Effector memory CD4-positive, alpha-beta T cell (primary cell): ENCODE data around the gene NUDCD3.

Source experiments
- DNase-seq, 3 donors: peaks; one replicate each; pipeline ENCODE4 v3.0.0-alpha.2; 2020
- H3K27ac ChIP-seq: 2 replicates; pipeline ENCODE4 v1.7.0; 2013; ENCODE audit warnings: mild to moderate bottlenecking, low read length, moderate library complexity; ENCODE audit not compliant: insufficient read depth, poor library complexity, severe bottlenecking
- H3K27me3 ChIP-seq: replicated peaks from 2 replicates; pipeline ENCODE4 v1.7.0; 2013; ENCODE audit warnings: mild to moderate bottlenecking, low read length; ENCODE audit not compliant: insufficient read depth, control insufficient read depth, poor library complexity, severe bottlenecking
- H3K36me3 ChIP-seq: 2 replicates; pipeline ENCODE4 v1.7.0; 2013; ENCODE audit warnings: mild to moderate bottlenecking, low read length, moderate library complexity; ENCODE audit not compliant: control insufficient read depth, insufficient read depth
- H3K4me1 ChIP-seq: 2 replicates; pipeline ENCODE4 v1.7.0; 2013; ENCODE audit warnings: low read length, mild to moderate bottlenecking; ENCODE audit not compliant: control insufficient read depth, insufficient read depth, poor library complexity, severe bottlenecking
- H3K4me3 ChIP-seq: 2 replicates; pipeline ENCODE4 v1.7.0; 2013; ENCODE audit warnings: low read length, low read depth, mild to moderate bottlenecking; ENCODE audit not compliant: insufficient read depth, poor library complexity, severe bottlenecking
- H3K9me3 ChIP-seq: 2 replicates; pipeline ENCODE4 v1.7.0; 2013; ENCODE audit warnings: mild to moderate bottlenecking, low read length, moderate library complexity; ENCODE audit not compliant: control insufficient read depth

Gene NUDCD3

GRCh38 chr7:44394636-44395035, 95.8 kb downstream of the NUDCD3 start:
- Histone ChIP-seq H3K9me3 (no peaks in the 10 kb centered on the region), H3K4me1 (no peaks in the 10 kb centered on the region), H3K27me3 (no peaks in the 10 kb centered on the region), H3K27ac (no peak overlapping the region), H3K36me3 (peaks cover 48% of the 10 kb centered on the region), H3K4me3 (no peak overlapping the region)
- no peak for DNase-seq

- no peaks in the 10 kb centered on the region for H3K9me3 ChIP-seq
- H3K27ac ChIP-seq, result no peak overlapping the region
- no peaks in the 10 kb centered on the region for H3K4me1 ChIP-seq
- H3K4me3 ChIP-seq, result no peak overlapping the region
- H3K36me3 ChIP-seq, result peaks cover 54% of the 10 kb centered on the region
- H3K27me3 ChIP-seq, result no peaks in the 10 kb centered on the region
- DNase-seq, result no peak
Measured at GRCh38 chr7:44394112-44394447, 96.4 kb downstream of the NUDCD3 start.

- Histone ChIP-seq H3K27ac (no peak overlapping the region), H3K4me3 (no peak overlapping the region), H3K27me3 (no peaks in the 10 kb centered on the region), H3K4me1 (no peaks in the 10 kb centered on the region), H3K36me3 (peaks cover 55% of the 10 kb centered on the region), H3K9me3 (no peaks in the 10 kb centered on the region)
- no peak for DNase-seq
Measured at GRCh38 chr7:44393238-44394111, 97.0 kb downstream of the NUDCD3 start.

- Histone ChIP-seq H3K27me3 (no peaks in the 10 kb centered on the region), H3K27ac (no peak overlapping the region), H3K36me3 (peaks cover 53% of the 10 kb centered on the region), H3K9me3 (no peaks in the 10 kb centered on the region), H3K4me3 (no peak overlapping the region), H3K4me1 (no peaks in the 10 kb centered on the region)
- DNase-seq, result no peak
Measured at GRCh38 chr7:44392618-44393010, 97.8 kb downstream of the NUDCD3 start.

GRCh38 chr7:44391746-44392617, 98.5 kb downstream of the NUDCD3 start:
- no peaks in the 10 kb centered on the region for H3K27me3 ChIP-seq
- peaks cover 57% of the 10 kb centered on the region for H3K36me3 ChIP-seq
- H3K4me1 ChIP-seq, result no peaks in the 10 kb centered on the region
- H3K9me3 ChIP-seq, result no peaks in the 10 kb centered on the region
- DNase-seq, result no peak
- no peak overlapping the region for H3K4me3 ChIP-seq
- H3K27ac ChIP-seq, result no peak overlapping the region

- DNase-seq, result no peak
- H3K4me1 ChIP-seq, result no peaks in the 10 kb centered on the region
- no peaks in the 10 kb centered on the region for H3K27me3 ChIP-seq
- H3K27ac ChIP-seq, result no peak overlapping the region
- H3K4me3 ChIP-seq, result no peak overlapping the region
- H3K9me3 ChIP-seq, result no peaks in the 10 kb centered on the region
- H3K36me3 ChIP-seq, result peaks cover 59% of the 10 kb centered on the region
Measured at GRCh38 chr7:44391171-44391570, 99.3 kb downstream of the NUDCD3 start.

GRCh38 chr7:44390701-44391100, 99.8 kb downstream of the NUDCD3 start:
- Histone ChIP-seq H3K4me1 (no peaks in the 10 kb centered on the region), H3K27me3 (no peaks in the 10 kb centered on the region), H3K4me3 (no peak overlapping the region), H3K9me3 (no peaks in the 10 kb centered on the region), H3K36me3 (peaks cover 63% of the 10 kb centered on the region), H3K27ac (no peak overlapping the region)
- DNase-seq, result no peak

- Histone ChIP-seq H3K27me3 (no peaks in the 10 kb centered on the region), H3K4me1 (no peaks in the 10 kb centered on the region), H3K27ac (no peak overlapping the region), H3K4me3 (no peak overlapping the region), H3K36me3 (peaks cover 77% of the 10 kb centered on the region), H3K9me3 (no peaks in the 10 kb centered on the region)
- no peak for DNase-seq
Measured at GRCh38 chr7:44388089-44388970, 102.1 kb downstream of the NUDCD3 start.

- no peak overlapping the region for H3K4me3 ChIP-seq
- DNase-seq, result no peak
- H3K4me1 ChIP-seq, result no peaks in the 10 kb centered on the region
- H3K27me3 ChIP-seq, result no peaks in the 10 kb centered on the region
- H3K9me3 ChIP-seq, result no peaks in the 10 kb centered on the region
- peaks cover 72% of the 10 kb centered on the region for H3K36me3 ChIP-seq
- no peak overlapping the region for H3K27ac ChIP-seq
Measured at GRCh38 chr7:44387389-44387788, 103.1 kb downstream of the NUDCD3 start.
